Astrocyte of the cerebellum (primary cell): ENCODE measurements around the gene SART3.

ENCODE experiments used
- DNase-seq: peaks from one replicate; pipeline ENCODE4 v3.0.0-alpha.2; 2011; ENCODE audit warnings: low read depth
- H3K4me3 ChIP-seq: 2 replicates; pipeline ENCODE4 v1.5.1; 2011; ENCODE audit warnings: mild to moderate bottlenecking, low read depth, low read length, moderate library complexity
- CTCF ChIP-seq: IDR thresholded peaks from 2 replicates; pipeline ENCODE4 v1.5.1; 2012; ENCODE audit warnings: low read length, low read depth, moderate library complexity, mild to moderate bottlenecking; ENCODE audit errors: missing control alignments
- in situ Hi-C: cut with HindIII; loops from 2 replicates; pipeline ENCODE4 v1.10.0; 2017; ENCODE audit warnings: low sequenced_read_pairs

SART3 gene

GRCh38 chr12:108584456-108585065 is 23.6 kb upstream of the SART3 start:
- no peak overlapping the region for H3K4me3 ChIP-seq
- no peak for TF ChIP-seq CTCF
- no peak for DNase-seq
- in situ Hi-C loops, result no loop called here

- TF ChIP-seq CTCF, result no peak
- H3K4me3 ChIP-seq, result no peak overlapping the region
- in situ Hi-C loops, result no loop called here
- DNase-seq, result no peak
Measured at GRCh38 chr12:108583991-108584390, 23.0 kb upstream of the SART3 start.

GRCh38 chr12:108582978-108583770 is 22.2 kb upstream of the SART3 start:
- in situ Hi-C loops, result no loop called here
- no peak for TF ChIP-seq CTCF
- H3K4me3 ChIP-seq, result no peak overlapping the region
- no peak for DNase-seq

GRCh38 chr12:108582509-108582908 is 21.5 kb upstream of the SART3 start:
- TF ChIP-seq CTCF, result no peak
- in situ Hi-C loops, result no loop called here
- DNase-seq, result no peak
- no peak overlapping the region for H3K4me3 ChIP-seq

GRCh38 chr12:108581311-108582227 is 20.6 kb upstream of the SART3 start:
- no peak for DNase-seq
- in situ Hi-C loops, result no loop called here
- H3K4me3 ChIP-seq, result no peak overlapping the region
- TF ChIP-seq CTCF, result no peak

GRCh38 chr12:108580531-108580930 is 19.6 kb upstream of the SART3 start:
- H3K4me3 ChIP-seq, result no peak overlapping the region
- DNase-seq, result no peak
- in situ Hi-C loops, result no loop called here
- no peak for TF ChIP-seq CTCF
